GM19395 (cell line): Measurements from ENCODE around the gene AP3B2.

Experiments used
- ATAC-seq: cut with Tn5 transposase; IDR thresholded peaks from one replicate; pipeline ENCODE4 v1.9.1; 2021; ENCODE audit warnings: mild to moderate bottlenecking, moderate library complexity; ENCODE audit not compliant: unreplicated experiment

AP3B2 gene

DNA sequence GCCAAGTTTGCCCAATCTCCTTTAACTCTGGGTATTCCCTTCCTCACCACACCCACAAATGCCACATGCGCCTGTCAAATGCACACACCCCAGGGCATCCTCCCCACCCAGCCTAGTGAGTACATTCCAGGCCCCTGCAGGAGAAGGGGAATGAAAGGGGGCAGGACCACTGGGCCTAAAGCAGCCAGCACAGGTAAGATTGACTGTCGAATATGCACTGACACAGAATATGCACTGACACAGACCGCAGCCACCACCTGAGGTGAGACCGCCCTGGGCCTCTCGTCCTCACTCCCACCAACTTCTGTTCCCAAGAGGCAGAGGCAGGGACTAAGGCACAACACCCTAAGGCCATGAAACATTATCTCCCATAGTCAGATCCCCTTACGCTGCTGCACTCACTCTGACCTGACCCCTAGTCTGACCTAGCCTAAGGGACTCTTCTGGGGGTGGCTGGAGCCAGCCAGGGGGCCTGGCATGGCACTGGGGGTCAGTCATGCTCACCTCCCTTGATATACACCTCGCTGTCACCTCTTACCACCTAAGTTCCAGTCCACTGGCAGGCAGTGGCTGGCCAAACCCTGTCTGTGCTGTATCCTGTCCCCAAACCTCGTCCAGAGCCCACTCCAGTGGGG, 10.8 kb downstream of the AP3B2 start:
- no peak for ATAC-seq

GRCh38 chr15:82697735-82698407, 11.8 kb downstream of the AP3B2 start:
- ATAC-seq = no peak

- ATAC-seq = no peak
Measured at GRCh38 chr15:82692171-82692570, 17.5 kb downstream of the AP3B2 start.

- no peak for ATAC-seq
Measured at GRCh38 chr15:82689147-82689546, 20.5 kb downstream of the AP3B2 start.

DNA sequence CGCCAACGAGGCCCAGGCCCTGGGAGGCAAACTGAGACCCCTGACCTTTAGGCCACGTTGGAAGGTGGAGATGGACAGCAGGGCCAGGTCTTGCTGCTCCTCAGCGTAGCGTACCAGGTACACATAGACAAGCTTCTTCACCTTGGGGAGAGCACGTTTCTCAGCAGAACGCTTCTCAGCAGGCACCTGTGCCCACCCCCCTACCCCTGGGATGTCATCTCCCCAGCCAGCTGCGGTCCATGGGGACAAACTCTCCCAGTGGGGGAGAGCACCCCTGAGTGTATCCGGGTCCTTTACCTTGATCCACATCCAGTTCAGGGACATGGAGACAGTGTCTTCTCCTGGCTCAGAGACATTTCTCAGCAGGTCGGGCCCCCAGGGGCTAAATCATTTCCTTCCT, 21.0 kb downstream of the AP3B2 start:
- ATAC-seq = no peak

GRCh38 chr15:82681371-82681770, 28.3 kb downstream of the AP3B2 start:
- no peak for ATAC-seq

DNA sequence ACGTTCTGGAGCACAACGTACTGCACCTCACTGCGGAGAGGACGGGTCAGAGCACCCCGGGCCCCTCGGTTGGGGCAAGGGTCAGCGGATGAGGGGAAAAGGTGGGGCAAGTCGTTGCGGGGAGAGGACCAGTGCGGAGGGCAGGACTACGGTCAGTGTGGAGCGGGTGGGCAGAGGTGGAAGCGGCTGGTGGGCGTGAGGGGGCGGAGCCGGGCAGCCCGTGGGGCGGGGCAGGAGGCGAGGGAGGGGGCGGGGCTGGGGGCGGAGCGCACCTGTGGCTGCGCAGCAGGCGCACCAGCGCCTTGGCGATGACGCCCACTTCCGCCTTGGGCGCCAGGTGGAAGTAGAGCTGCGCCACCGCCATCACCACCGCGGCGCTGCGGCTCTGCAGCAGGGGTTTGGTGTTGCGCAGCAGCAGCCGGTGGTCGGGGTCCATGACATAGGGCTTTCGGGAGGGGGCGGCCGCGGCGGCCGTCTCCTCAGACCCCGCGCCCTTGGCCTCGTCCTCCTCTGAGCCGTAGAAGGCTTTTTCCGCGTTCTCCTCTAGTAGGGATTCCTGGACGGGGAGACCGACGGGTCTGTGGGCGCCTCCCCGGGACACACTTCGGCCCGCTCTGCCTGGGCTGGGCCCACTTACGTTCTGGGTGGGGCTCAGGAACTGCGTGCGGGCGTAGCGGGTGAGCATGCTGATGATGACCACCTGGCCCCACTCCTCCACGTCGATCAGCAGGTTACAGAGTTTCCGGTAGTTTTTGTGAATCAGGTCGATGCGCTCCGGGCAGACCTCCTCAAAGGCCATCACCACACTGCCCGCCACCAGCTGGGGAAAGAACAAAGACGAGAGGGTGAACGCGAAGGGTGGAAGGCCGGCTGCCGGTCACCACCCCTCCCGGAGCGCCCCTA, 29.2 kb downstream of the AP3B2 start:
- ATAC-seq = peak; percentile 82

- ATAC-seq = no peak
Measured at GRCh38 chr15:82679626-82680199, 30.0 kb downstream of the AP3B2 start.

GRCh38 chr15:82677720-82678323, 31.9 kb downstream of the AP3B2 start:
- ATAC-seq = no peak

GRCh38 chr15:82674873-82675272, 34.8 kb downstream of the AP3B2 start:
- no peak for ATAC-seq

GRCh38 chr15:82670699-82671098, 39.0 kb downstream of the AP3B2 start:
- ATAC-seq = no peak

DNA sequence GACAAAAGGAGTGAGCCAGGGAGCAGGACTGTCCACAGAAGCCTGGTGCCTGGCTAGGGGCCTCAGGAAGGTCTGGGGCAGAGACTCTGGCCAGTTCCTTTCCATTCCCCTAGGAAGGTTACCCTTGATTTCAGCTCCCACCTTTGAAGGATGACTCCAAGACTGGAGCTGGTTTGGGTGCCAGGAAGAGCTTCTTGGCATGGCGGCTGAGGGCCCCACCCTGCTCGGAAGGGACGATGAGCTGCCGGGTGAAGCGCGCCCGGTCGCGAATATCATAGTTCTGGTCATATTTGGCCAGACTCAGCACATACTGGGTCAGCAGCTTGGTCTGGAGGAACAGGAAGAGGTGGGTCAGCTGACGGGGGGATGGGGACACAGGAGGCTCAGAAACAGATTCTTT, 43.1 kb downstream of the AP3B2 start:
- ATAC-seq = no peak

DNA sequence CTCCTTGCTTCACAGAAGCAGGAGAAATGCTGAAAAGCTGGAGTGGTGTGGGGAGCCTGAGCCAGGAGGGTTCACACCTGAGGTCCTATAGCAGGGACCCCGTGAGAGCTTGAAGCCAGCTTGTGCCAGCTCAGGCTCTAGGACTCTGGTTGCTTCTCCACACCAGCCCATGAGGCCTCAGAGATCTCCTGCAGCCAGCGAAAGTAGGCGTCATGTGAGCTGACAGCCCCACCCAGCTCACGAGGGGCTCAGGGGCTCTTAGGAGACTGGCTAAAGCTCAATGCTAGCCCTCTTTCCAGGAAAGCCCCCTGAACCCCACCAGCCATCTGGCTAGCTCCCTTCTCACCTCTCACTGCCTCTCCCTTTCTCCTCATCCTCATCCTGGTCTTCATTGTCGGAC, 45.7 kb downstream of the AP3B2 start:
- no peak for ATAC-seq

- no peak for ATAC-seq
Measured at GRCh38 chr15:82663186-82663600, 46.5 kb downstream of the AP3B2 start.

- ATAC-seq = no peak
Measured at GRCh38 chr15:82662641-82663040, 47.0 kb downstream of the AP3B2 start.

DNA sequence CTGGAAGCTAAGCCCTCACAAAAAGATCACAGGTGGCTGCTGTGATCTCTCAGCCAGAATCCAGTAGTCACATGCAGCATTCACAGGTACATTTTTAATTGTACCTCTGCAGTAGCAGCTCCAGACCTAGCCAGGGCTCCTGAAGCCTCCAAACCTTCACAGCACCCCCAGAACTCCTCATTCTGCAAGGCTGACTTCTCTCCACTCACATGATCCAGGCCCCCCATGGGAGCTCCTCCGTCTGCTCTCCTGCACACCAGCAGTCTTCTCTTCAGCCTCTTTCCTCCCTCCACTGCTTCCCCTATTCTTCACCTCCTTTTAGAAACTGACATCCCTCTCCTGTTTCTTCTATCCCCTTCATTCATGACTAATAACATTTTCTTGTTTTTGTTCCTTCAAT, 49.3 kb downstream of the AP3B2 start:
- ATAC-seq = no peak

- ATAC-seq = no peak
Measured at GRCh38 chr15:82656641-82657266, 52.9 kb downstream of the AP3B2 start.

GRCh38 chr15:82655606-82656005, 54.1 kb downstream of the AP3B2 start:
- ATAC-seq = no peak

DNA sequence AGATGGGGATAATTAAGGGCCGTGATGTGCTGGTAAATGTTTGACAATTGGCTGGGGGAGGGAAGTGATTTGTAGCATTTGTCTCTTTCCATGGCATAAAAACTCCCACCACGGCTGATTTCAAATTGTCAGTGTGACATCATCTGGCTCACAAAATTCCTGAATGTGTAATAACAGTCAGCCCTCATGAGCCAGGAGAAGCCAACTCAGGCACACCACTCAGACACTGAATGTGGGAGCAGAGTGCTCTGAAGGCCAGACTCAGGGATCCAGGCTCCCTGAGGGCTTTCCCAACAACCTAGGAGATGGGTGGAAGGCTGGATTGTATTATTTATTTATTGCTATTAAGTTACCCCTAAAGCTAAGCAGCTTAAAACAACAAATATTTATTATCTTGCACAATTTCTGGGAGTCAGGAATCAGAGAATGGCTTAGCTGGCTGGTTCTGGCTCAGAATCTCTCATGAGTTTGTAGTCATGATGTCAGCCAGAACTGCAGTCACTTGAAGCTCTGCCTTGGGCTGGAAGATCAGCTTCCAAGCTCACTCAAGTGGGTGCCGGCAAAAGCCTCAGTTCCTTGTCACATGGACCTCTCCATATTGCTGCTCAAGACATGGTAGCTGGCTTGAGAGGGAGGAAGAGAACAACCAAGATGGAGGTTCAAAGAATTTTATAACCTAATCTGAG, 56.0 kb downstream of the AP3B2 start:
- no peak for ATAC-seq

GRCh38 chr15:82651708-82652107, 58.0 kb downstream of the AP3B2 start:
- ATAC-seq = no peak
